ENCODE measurements around the gene XAB2. TPM values are rescaled to one million over a fixed set of nuclear protein-coding genes. Genes with fewer than 3 reads are reported as not detected.

The XAB2 gene
- polyA plus RNA-seq, 3 donors = 31.4 to 45.7 (median 42.6) TPM

GRCh38 chr19:7639863-7640348, 10.6 kb upstream of the XAB2 start:
- DNase-seq (ENCODE audit: extremely low read depth in 1 of 11, low read depth in 9 of 11, low spot score in 4 of 11) = no peak

- DNase-seq (ENCODE audit: extremely low read depth in 1 of 11, low read depth in 9 of 11, low spot score in 4 of 11) = no peak
Measured at GRCh38 chr19:7638802-7639465, 9.6 kb upstream of the XAB2 start.

GRCh38 chr19:7637374-7638256, 8.3 kb upstream of the XAB2 start:
- no peak for DNase-seq (ENCODE audit: extremely low read depth in 1 of 11, low read depth in 9 of 11, low spot score in 4 of 11)

GRCh38 chr19:7636691-7637373, 7.5 kb upstream of the XAB2 start, which contains the start of gene STXBP2:
Gene STXBP2, plus strand, starts transcription at chr19:7637110. Its CDS starts 40 bp downstream, at chr19:7637150.
- peak in 9 of 11 donors; percentile 12 to 67 (median 51) for DNase-seq (ENCODE audit: extremely low read depth in 1 of 11, low read depth in 9 of 11, low spot score in 4 of 11)

GRCh38 chr19:7636317-7636690, 7.0 kb upstream of the XAB2 start:
- no peak for DNase-seq (ENCODE audit: extremely low read depth in 1 of 11, low read depth in 9 of 11, low spot score in 4 of 11)

- DNase-seq (ENCODE audit: extremely low read depth in 1 of 11, low read depth in 9 of 11, low spot score in 4 of 11) = no peak
Measured at GRCh38 chr19:7635670-7636069, 6.3 kb upstream of the XAB2 start.

- no peak for DNase-seq (ENCODE audit: extremely low read depth in 1 of 11, low read depth in 9 of 11, low spot score in 4 of 11)
Measured at GRCh38 chr19:7633698-7634097, 4.4 kb upstream of the XAB2 start, which contains the start of gene PCP2. Gene PCP2, minus strand, starts transcription at chr19:7633719. Its CDS starts 262 bp downstream, at chr19:7633457.

GRCh38 chr19:7632340-7633203, 3.2 kb upstream of the XAB2 start:
- DNase-seq (ENCODE audit: extremely low read depth in 1 of 11, low read depth in 9 of 11, low spot score in 4 of 11) = no peak

GRCh38 chr19:7631577-7631976, 2.2 kb upstream of the XAB2 start:
- no peak for DNase-seq (ENCODE audit: extremely low read depth in 1 of 11, low read depth in 9 of 11, low spot score in 4 of 11)

- DNase-seq (ENCODE audit: extremely low read depth in 1 of 11, low read depth in 9 of 11, low spot score in 4 of 11) = no peak
Measured at GRCh38 chr19:7628589-7629311, 595 bp downstream of the XAB2 start.

GRCh38 chr19:7627166-7627565, 2.2 kb downstream of the XAB2 start:
- DNase-seq (ENCODE audit: extremely low read depth in 1 of 11, low read depth in 9 of 11, low spot score in 4 of 11) = no peak

GRCh38 chr19:7625763-7626372, 3.5 kb downstream of the XAB2 start:
- no peak for DNase-seq (ENCODE audit: extremely low read depth in 1 of 11, low read depth in 9 of 11, low spot score in 4 of 11)

- no peak for DNase-seq (ENCODE audit: extremely low read depth in 1 of 11, low read depth in 9 of 11, low spot score in 4 of 11)
Measured at GRCh38 chr19:7624810-7625209, 4.5 kb downstream of the XAB2 start.

GRCh38 chr19:7623725-7624603, 5.4 kb downstream of the XAB2 start:
- no peak for DNase-seq (ENCODE audit: extremely low read depth in 1 of 11, low read depth in 9 of 11, low spot score in 4 of 11)

GRCh38 chr19:7622933-7623685, 6.2 kb downstream of the XAB2 start:
- DNase-seq (ENCODE audit: extremely low read depth in 1 of 11, low read depth in 9 of 11, low spot score in 4 of 11) = no peak

All from renal cortex interstitium (tissue), 11 donors.